ENCODE results near the gene NKX6-1. TPM values are rescaled to one million over a fixed set of nuclear protein-coding genes. Genes with fewer than 3 reads are reported as not detected.

NKX6-1 gene
- total RNA-seq, 1 experiment from 2014 or later, result 0.11 TPM

GRCh38 chr4:84501721-84502267 is 2.7 kb upstream of the NKX6-1 start:
- in situ Hi-C loops (cut with HindIII; ENCODE audit: low pct_unique_long_range_greater_than_20kb, low sequenced_read_pairs), result no loop called here
- DNase-seq (ENCODE audit: low read depth, low spot score), result no peak

GRCh38 chr4:84501202-84501503 is 2.1 kb upstream of the NKX6-1 start:
- DNase-seq (ENCODE audit: low read depth, low spot score), result no peak

GRCh38 chr4:84500386-84501201 is 1.5 kb upstream of the NKX6-1 start:
- no peak for DNase-seq (ENCODE audit: low read depth, low spot score)
- in situ Hi-C loops (cut with HindIII; ENCODE audit: low pct_unique_long_range_greater_than_20kb, low sequenced_read_pairs), result no loop called here

More at GRCh38 chr4:84501202-84501503, 2.1 kb upstream of the NKX6-1 start:
- in situ Hi-C loops (cut with HindIII; ENCODE audit: low pct_unique_long_range_greater_than_20kb, low sequenced_read_pairs), result no loop called here

- DNase-seq (ENCODE audit: low read depth, low spot score), result no peak
- in situ Hi-C loops (cut with HindIII; ENCODE audit: low pct_unique_long_range_greater_than_20kb, low sequenced_read_pairs), result no loop called here
These were observed 511 bp upstream of the NKX6-1 start for GRCh38 chr4:84499624-84499982.

DNA sequence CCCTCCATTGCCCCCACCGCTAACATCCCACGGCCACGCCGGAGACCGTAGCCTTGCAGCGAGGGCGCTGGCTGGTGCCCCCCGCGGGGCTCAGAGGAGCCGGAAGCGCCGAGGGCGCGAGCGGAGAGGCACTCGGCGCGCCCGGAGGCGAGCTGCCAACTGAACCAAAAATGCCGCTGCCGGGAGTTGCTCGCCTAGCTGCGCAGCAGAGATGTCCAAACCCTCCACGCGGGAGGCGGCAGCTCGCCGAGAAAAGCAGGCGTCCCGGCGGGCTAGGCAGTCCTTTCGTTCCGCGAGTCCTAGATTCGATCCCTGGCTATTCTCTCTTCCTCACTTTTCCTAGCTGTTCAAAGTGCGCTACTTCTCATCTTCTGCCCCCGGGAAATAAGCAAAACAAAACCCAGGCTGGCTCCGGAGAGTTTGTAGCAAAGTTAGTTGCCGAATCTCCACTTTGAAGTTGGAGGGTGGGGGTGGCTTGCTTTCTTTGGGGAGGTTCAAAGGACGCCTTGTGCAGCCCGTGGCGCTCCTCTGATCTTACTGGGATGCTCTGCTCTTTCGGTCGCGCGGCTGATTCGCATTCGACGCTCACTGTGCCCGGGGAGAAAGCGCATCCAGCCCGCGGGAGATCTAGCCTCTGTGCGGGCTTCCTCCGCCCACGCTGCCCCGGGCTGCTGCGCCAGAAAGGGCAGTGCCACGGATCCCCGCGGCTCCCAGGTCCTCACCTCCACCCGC is 723 bp downstream of the NKX6-1 start:
- in situ Hi-C loops (cut with HindIII; ENCODE audit: low pct_unique_long_range_greater_than_20kb, low sequenced_read_pairs), result no loop called here
- peak; percentile 8 for DNase-seq (ENCODE audit: low read depth, low spot score)

GRCh38 chr4:84497504-84498202 is 1.4 kb downstream of the NKX6-1 start:
- no peak for DNase-seq (ENCODE audit: low read depth, low spot score)
- in situ Hi-C loops (cut with HindIII; ENCODE audit: low pct_unique_long_range_greater_than_20kb, low sequenced_read_pairs), result no loop called here

GRCh38 chr4:84496706-84497503 is 2.2 kb downstream of the NKX6-1 start:
- no peak for DNase-seq (ENCODE audit: low read depth, low spot score)
- in situ Hi-C loops (cut with HindIII; ENCODE audit: low pct_unique_long_range_greater_than_20kb, low sequenced_read_pairs), result no loop called here

DNA sequence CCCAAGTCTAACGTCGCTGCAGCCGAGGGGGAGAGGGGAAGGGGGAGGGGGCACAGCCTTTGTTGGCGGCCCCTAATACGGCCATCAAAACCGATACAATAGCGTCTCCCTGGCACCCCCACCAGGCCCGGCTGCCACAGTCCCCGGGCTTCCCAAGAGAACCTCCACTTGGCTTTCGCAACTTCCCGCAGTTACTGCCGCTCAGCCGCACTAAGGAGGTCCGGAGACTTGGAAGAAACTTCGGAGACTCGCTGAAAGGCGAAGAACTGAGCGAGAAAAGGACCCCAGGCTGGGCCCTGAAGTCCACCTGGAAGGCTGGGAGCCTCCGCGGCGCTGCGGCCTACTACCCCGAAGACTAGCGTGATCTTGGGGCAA is 2.8 kb downstream of the NKX6-1 start:
- no peak for DNase-seq (ENCODE audit: low read depth, low spot score)
- in situ Hi-C loops (cut with HindIII; ENCODE audit: low pct_unique_long_range_greater_than_20kb, low sequenced_read_pairs), result no loop called here

GRCh38 chr4:84495794-84496261 is 3.3 kb downstream of the NKX6-1 start:
- in situ Hi-C loops (cut with HindIII; ENCODE audit: low pct_unique_long_range_greater_than_20kb, low sequenced_read_pairs), result no loop called here
- DNase-seq (ENCODE audit: low read depth, low spot score), result no peak

GRCh38 chr4:84495118-84495793 is 3.8 kb downstream of the NKX6-1 start:
- no peak for DNase-seq (ENCODE audit: low read depth, low spot score)
- in situ Hi-C loops (cut with HindIII; ENCODE audit: low pct_unique_long_range_greater_than_20kb, low sequenced_read_pairs), result no loop called here

GRCh38 chr4:84494531-84494930 is 4.6 kb downstream of the NKX6-1 start:
- DNase-seq (ENCODE audit: low read depth, low spot score), result no peak
- in situ Hi-C loops (cut with HindIII; ENCODE audit: low pct_unique_long_range_greater_than_20kb, low sequenced_read_pairs), result no loop called here

DNA sequence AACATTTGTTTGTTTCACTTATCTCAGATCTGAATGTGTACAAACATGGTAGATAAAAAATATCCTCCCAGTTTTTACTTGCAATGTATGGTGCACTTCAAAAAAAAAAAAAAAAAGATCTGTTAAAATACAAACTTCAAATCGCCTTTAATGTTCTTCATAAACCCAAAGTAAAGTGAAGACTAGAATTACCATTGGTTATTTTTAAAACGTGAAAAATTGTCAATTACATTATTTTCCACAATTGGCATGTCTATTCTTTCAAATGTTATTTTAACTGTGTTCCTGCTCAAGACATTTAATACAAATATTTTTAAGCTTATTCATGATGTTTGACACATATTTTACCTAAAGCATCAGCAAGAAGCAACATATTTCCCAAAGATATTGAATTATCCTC is 5.0 kb downstream of the NKX6-1 start:
- in situ Hi-C loops (cut with HindIII; ENCODE audit: low pct_unique_long_range_greater_than_20kb, low sequenced_read_pairs), result no loop called here
- DNase-seq (ENCODE audit: low read depth, low spot score), result no peak

DNA sequence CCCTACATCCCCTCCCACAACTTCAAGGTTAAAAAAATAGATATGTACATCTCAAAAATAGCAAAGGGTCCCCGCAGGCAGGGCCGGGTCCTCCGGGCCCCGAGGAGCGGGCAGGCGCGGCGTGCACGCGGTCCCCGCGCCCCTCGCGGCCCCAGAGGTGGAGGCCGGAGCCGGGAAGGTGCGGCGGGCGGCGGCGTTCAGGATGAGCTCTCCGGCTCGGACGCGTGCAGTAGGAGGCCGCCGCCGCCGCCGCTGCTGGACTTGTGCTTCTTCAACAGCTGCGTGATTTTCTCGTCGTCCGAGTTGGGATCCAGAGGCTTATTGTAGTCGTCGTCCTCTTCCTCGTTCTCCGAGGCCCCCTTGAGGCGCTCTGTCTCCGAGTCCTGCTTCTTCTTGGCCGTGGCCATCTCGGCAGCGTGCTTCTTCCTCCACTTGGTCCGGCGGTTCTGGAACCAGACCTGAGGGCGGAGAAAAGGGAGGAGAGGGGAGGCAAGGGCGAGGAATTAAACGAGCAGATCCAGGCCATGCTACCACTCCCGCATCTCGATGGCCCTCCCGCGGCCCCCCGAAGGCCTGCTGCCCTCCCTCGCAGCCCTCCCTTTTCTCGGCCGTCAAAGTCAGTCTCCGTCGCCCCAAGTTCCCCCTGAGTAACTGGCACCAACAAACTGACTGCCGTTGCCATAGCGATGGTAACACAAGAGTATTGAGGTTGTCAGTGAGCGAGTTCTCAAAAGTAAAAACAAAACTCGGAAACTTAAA is 5.8 kb downstream of the NKX6-1 start:
- DNase-seq (ENCODE audit: low read depth, low spot score), result no peak
- in situ Hi-C loops (cut with HindIII; ENCODE audit: low pct_unique_long_range_greater_than_20kb, low sequenced_read_pairs), result no loop called here

GRCh38 chr4:84492737-84493091 is 6.4 kb downstream of the NKX6-1 start:
- in situ Hi-C loops (cut with HindIII; ENCODE audit: low pct_unique_long_range_greater_than_20kb, low sequenced_read_pairs), result no loop called here
- no peak for DNase-seq (ENCODE audit: low read depth, low spot score)

GRCh38 chr4:84492290-84492689 is 6.8 kb downstream of the NKX6-1 start:
- in situ Hi-C loops (cut with HindIII; ENCODE audit: low pct_unique_long_range_greater_than_20kb, low sequenced_read_pairs), result no loop called here

GRCh38 chr4:84491481-84491880 is 7.6 kb downstream of the NKX6-1 start:
- no peak for DNase-seq (ENCODE audit: low read depth, low spot score)
- in situ Hi-C loops (cut with HindIII; ENCODE audit: low pct_unique_long_range_greater_than_20kb, low sequenced_read_pairs), result no loop called here

More at GRCh38 chr4:84492290-84492689, 6.8 kb downstream of the NKX6-1 start:
- no peak for DNase-seq (ENCODE audit: low read depth, low spot score)

Data from SK-MEL-5 (cell line).